Measurements from ENCODE around the gene GABRG3.

GABRG3 gene

GRCh38 chr15:27468151-27468591 lies 497.2 kb downstream of the GABRG3 start:
- DNase-seq (ENCODE audit: low spot score): no peak

- no peak for DNase-seq (ENCODE audit: low spot score)
These were observed 502.9 kb downstream of the GABRG3 start for GRCh38 chr15:27473845-27474244.

DNA sequence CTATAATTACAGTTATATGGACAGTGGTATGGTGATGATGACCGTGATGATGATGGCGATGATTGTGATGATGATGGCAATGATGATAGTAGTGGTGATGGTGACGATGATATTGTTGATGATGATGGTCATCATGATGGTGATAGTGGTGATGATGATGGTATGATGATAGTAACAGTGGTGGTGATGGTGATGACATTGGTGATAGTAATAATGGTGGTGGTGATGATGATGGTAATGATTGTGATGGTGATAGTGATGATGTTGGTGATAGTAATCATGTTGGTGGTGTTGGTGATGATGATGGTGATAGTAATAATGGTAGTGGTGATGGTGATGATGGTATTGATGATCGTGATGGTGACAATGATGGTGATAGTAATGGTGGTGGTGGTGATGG lies 504.4 kb downstream of the GABRG3 start:
- no peak for DNase-seq (ENCODE audit: low spot score)

DNA sequence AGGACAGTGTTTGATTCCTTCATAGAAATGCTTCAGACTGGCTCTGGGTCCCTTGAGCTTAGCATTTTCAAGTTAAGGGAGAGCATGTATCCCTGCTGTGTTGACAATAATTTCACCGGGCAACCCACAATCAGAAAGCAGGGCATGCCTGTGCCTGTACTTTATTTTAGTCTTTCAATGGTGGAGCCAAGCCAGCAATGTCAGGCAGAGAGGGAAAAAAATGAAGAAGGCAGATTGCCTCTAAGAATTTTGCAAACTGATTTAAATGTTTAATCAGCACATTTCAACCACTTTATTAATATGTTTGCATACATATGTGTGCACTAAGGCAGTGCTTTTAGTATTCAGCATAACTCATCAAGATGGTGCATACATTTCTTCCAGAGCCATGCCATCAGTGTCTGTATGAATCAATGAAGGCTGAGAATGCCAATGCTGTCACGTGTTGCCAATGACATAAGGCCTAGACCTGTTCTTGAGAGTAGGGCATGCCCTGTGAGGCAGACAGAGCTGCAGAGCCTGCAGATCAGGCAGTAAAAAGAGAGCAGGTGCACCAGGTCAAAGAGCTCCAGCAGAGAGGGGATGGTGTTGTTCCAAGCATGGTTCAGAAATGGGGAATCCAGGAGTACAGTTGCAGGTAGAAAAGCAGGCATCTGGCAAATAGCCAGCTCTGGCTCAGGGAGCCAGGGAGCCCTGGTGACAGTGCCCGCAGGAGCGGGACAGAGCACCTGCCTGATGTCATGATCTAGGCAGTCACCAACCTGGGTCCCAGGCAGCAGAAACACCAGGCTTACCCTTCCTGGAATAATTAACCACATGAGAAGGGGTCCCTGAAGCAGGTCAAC lies 508.5 kb downstream of the GABRG3 start:
- DNase-seq (ENCODE audit: low spot score): no peak

- no peak for DNase-seq (ENCODE audit: low spot score)
These were observed 509.2 kb downstream of the GABRG3 start for GRCh38 chr15:27480141-27480530.

DNA sequence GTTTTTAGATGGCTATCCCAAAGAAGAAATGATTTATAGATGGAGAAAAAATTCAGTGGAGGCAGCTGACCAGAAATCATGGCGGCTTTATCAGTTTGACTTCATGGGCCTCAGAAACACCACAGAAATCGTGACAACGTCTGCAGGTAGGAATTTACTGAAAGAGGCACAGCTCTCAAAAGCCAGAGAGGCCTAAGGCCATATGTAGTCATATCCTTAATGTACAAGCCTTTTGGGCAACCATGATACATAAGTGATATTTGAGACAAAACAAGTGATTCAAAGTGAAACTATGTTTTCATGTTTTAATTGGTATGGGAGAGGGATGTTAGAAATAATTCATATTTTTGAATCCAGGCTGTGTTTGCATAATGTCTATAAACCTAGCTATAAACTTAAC lies 509.7 kb downstream of the GABRG3 start:
- no peak for DNase-seq (ENCODE audit: low spot score)

- no peak for DNase-seq (ENCODE audit: low spot score)
These were observed 510.8 kb downstream of the GABRG3 start for GRCh38 chr15:27481768-27482167.

DNA sequence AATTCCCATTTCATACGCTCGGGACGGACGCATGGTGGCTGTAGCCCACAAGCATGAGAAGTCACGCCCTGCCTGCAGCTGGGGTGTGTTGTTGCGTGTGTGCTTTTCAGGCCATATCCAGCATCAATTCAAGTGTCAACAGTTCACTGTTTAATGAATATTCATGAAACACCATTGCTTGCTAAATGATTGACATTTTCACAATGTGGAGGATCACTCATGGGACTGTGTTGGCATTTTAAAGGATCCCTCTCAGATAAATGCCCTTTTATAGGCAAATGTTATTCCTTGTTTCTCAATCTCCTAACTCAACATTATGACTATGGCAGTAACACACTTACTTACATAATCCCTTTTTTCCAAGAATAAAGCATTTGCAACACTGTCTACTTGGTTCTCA lies 511.3 kb downstream of the GABRG3 start:
- DNase-seq (ENCODE audit: low spot score): no peak

- DNase-seq (ENCODE audit: low spot score): no peak
These were observed 512.1 kb downstream of the GABRG3 start for GRCh38 chr15:27483124-27483523.

DNA sequence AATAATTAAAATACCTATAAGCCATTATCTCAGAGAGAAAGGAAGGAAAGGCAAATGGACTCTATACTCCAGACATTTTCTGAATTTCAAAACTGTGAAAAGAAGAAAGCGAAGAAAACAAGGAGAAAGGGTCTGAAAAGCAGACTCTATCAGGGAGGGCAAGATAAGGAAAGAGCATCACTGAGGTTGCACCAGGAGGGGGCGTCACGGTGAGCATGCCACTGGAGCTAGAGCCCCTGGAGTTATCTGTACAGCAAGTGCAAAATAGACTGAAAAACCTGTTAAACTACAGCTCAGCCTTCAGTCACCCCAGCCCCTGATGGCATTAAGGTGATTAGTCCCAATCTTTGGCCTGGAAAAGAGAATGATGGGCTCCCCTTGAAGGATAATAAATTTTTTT lies 514.3 kb downstream of the GABRG3 start:
- DNase-seq (ENCODE audit: low spot score): no peak

DNA sequence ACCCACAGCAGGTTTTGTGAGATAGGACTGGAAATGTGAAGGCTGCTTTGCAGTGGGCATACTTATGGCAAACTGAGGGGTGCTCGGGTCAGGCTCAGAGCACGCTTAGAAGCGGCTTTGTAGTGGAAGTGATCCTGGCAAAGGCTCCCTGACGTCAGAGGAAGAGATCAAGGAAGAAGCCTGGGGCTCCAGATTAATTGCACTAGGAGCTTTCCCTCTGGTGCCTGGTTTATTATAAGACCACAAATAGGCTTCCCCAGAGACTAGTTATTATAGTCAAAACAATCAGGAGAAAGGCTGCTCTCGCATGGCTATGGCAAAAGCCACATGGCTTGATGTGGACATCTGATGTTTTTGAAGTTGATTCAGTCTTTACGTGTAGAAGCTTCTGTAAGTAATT lies 515.1 kb downstream of the GABRG3 start:
- DNase-seq (ENCODE audit: low spot score): no peak

- DNase-seq (ENCODE audit: low spot score): no peak
These were observed 516.0 kb downstream of the GABRG3 start for GRCh38 chr15:27486683-27487647.

DNA sequence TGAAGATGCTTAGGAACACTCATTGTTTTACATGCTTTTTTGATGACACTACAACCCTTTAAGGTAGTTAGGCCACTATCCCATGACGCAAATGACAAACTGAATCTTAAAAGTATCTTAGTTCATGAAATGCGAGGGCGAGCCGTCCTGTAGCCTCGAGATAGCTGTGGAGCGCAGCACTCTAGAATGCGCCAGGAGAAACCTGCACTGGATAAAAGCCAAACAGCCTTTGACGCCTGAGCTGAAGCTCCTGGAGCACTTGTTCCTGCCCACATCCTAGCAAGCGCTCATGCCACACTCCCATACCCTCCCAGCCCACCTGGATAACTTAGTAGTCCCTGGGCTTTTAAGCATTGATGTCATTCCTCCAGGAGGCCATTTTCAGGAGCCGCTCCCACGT lies 516.9 kb downstream of the GABRG3 start:
- DNase-seq (ENCODE audit: low spot score): no peak

GRCh38 chr15:27490867-27491595 lies 520.0 kb downstream of the GABRG3 start:
- DNase-seq (ENCODE audit: low spot score): no peak

DNA sequence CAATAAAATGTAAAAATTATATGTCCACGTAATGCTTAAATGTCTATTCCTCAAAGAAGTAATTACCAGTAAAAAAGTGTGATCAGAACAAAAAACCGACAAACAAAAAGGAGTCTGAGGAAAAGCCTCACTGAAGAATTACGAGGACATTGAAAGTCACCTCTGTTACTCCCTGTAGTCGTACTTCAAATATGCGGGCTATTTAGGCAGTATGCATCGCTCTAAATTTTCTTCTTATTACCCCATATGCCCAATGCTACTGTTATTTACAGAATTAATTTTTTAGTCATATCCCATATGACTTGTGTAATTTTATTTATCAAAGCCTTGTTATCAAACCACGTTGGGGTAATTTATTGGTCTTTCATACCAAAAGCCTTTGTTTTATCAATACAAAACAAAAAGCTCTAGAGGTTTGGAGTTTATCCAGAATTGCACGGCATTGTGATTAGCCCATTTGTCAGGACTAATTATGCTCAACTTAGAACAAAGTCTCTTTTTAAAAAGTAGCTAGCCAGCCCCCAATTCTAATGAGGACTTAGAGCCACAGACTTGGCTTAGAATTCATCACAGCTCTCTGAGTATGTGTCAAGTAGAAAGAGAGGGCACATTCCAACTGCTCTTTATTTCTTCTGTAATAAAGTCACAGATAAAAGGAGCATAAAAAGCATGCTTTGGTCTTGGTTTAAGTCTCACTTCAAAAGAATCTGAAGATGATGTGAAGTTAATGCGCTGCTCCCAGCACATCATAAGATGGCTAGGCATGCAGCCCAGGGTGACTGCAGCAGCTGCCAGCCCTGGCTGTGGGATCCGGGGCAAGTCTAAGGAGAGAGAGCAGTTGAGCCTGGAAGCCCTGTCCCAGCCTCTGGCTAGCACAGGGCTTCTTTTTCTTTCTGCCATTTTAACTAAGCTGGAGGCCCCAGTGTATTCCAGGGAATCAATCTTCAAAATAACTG lies 521.0 kb downstream of the GABRG3 start:
- no peak for DNase-seq (ENCODE audit: low spot score)

- DNase-seq (ENCODE audit: low spot score): no peak
These were observed 525.0 kb downstream of the GABRG3 start for GRCh38 chr15:27495963-27496459.

DNA sequence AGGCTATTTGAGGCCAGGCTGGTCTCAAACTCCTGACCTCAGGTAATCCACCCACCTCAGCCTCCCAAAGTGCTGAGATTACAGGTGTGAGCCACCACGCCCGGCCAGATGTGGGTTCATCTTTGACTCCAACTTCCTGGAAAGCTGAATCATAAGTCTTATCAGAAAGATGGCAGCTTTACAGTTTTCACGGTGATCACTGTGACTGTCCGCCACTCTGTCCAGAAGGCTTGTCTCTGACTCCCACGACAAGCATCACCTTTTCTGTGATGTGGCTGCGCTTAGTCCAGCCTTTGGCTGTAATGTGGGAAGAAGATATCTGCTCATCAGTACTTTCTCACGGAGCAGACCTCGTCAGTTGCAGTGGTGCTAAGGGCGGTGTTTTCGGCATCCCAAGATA lies 527.7 kb downstream of the GABRG3 start:
- no peak for DNase-seq (ENCODE audit: low spot score)

- no peak for DNase-seq (ENCODE audit: low spot score)
These were observed 528.2 kb downstream of the GABRG3 start for GRCh38 chr15:27499191-27499590.

DNA sequence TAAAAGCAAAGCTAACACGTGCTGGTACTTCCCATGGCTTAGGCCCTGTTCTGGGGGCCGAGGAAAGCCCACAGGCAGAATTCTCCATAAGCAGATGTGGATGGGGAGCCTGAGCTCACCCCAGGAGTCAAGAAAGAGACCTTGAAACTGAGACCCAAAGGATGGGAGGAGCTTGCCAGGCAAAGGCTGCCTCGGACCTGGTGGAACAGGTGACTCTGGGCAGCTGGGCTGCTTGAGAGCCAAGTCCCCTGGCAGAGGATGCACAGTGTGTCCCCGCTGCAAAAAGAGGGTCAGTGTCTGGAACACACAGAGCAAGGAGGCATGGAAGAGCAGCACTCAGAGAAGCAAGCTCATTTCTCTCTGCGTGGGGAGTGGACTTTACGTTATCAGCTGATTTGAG lies 528.7 kb downstream of the GABRG3 start:
- no peak for DNase-seq (ENCODE audit: low spot score)

- DNase-seq (ENCODE audit: low spot score): no peak
These were observed 529.2 kb downstream of the GABRG3 start for GRCh38 chr15:27500206-27500605.

DNA sequence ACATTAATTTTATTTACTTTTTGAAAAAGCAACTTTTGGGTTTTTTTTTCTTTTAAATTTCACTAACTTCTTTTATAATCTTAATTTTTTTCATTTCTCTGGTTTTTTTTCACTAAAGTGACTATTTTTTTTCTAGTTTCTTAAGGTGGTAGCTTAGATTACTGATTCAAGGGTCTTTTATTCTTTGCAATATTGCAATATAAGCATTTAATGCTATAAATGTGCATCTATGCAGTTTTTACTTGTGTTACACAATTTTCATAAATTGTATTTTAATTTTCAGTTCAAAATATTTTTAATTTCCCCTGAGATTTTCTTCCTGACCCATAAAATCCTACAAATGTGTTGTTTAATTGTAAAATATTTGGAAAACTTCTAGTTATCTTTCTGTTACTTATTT lies 535.8 kb downstream of the GABRG3 start:
- no peak for DNase-seq (ENCODE audit: low spot score)
